Epidermal melanocyte (primary cell): ENCODE results near the gene KCP.

Experiments
- DNase-seq: peaks from one replicate; pipeline ENCODE4 v3.0.0; 2011; ENCODE audit warnings: low spot score; ENCODE audit not compliant: insufficient read length

KCP gene

DNA sequence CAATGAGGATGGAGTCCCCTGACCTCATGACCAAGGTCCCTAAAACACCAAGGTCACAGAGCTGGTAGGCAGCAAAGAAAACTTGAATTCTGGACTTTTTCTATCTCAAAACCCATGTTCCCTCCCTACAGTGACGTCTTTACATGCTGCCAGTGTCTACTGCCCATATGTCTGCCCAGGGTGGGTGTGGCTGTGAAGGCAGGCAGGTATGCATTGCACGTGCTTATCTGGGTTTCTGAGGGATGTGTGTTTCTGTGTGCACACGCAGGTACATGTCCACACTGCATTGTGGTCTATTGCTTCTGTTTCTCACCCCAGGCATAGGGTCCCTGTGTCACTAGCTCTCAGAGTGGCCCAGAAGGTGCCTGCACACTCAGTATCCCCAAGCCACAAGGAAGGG is 34.4 kb downstream of the KCP start:
- peak; percentile 4 for DNase-seq

DNA sequence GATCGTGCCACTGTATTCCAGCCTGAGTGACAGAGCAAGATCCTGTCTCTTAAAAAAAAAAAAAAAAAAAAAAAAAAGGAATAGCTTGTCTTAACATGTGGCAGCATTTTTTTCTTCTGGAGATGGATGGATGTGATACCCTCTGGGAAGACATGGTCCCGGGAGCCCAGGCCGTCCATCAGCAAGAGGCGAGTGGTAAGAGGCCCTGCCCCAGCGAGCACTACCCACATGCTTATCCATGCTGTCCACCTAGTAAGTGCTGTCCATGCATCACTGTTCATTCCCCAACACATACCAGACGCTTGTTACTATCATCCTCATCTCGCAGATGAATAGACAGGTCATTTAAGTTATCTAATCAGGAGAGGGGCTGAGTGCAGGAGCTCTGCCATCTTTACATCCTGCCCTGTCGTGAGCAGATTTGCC is 35.0 kb downstream of the KCP start:
- peak; percentile 10 for DNase-seq

DNA sequence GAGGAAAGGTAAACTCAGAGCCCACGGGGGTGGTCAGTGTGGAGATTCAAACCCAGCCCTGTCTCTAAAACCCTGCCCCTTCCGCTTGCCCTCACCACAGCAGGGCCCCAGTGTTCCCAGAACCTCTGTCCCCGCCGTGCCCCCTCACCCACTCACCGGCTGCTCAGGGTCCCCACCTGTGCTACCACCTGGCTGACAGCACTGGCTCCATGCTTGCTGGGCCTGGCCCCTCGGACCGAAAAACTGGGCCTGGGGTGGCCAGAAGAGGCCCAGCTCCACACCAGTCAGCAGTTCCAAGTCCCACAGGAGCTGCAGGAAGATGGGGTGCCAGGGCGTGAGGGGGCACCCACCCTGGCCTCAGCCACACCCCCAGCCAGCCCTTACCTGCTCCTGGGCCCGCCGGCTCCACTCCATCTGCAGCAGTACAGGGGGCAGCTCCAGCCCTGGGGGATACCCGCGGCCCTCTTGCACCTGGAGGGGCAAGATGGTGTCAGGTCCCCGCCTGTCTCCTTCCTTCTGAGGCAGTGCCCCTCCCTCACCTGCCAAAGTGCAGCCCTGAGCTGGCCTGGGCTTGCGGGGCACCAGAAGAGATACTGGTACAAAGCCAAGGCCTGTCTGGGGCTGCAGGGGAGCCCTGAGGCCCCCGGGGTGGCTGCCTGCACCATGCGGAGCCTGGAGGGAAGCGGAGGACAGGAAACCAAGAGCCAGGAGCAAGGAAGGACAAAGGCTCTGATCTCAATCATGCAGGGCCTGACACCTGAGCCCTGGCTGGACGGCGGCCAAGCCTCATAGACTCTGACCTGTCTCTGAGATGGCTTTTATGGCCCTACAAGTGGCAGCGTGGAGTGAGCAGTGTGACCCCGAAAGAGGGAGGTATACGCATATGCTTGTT is 36.1 kb downstream of the KCP start:
- peak; percentile 3 for DNase-seq

DNA sequence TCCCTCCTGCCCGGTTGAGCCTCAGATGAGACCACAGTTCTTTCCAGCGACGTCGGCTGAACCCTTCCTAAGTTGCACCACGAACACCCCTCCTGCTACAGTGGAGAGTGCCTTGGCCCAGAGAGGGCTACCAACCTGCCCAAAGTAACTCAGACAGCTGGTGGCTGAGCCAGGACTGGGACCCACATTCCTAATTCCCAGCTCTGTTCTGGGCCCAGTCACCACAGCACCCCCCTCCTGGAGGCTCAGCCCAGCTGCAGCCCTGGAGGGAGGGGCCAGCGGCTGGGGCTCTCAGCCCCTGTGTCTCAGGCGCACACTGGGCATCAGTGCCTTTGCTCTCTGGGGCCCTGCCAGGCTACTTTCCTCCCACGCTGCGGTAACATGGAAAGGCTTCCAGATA is 37.3 kb downstream of the KCP start:
- no peak for DNase-seq

DNA sequence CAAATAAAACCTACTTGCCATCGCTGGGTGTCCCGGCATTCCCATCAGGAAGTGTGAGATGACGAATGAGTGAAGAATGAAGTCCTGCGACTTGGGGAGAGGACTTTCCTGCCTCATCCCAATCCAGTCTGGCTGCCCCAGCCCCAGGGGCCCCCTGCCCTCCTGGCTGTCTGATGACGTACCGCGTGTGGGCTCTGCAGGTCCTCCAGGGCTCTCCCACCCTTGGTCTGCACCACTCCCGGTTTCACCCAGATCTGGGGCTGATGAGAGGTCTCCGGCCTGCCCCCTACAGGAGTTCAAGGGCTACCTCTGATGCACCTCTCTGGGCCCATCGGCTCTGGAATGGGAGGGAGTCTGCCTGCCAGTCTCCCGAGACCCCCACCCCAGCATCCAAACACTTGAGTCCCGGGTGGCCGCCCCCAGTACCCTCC is 38.1 kb downstream of the KCP start:
- peak; percentile 6 for DNase-seq

DNA sequence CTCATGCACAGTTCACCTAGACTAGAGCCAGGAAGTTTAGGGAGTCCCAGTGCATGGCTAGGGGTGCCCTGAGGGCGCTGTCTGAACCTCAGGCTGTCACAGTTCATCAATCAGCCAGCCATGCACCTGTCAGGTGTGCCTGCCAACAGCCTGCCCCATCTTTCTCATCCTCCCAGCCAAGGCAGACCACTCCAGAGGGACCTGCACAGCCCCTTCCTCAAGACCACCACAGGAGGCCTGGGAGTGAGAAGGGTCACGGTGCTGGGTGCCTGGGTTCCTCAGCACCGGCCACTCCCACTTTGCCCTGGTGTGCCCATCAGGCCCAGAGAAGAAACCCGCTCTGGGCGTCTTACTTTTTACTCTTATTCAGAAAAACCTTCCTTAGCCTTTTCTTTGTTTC is 39.5 kb downstream of the KCP start:
- peak; percentile 4 for DNase-seq

DNA sequence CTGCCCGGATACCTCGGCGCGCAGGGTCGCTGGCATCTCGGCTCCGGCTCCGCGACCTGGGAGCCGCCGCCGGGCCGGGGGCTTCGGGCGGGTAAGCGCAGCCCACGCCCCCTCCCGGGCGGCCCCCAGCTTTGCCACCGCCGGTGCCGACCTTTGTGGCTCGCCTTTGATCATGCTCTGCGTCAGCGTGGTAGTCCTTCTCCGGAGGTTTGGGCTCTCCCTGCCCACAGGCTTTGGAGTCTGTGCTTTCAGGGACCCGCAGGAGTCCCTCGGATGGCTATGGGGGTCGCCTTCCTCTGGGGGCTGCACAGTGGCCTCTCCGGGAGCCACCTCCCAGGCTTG is 40.6 kb downstream of the KCP start:
- no peak for DNase-seq

DNA sequence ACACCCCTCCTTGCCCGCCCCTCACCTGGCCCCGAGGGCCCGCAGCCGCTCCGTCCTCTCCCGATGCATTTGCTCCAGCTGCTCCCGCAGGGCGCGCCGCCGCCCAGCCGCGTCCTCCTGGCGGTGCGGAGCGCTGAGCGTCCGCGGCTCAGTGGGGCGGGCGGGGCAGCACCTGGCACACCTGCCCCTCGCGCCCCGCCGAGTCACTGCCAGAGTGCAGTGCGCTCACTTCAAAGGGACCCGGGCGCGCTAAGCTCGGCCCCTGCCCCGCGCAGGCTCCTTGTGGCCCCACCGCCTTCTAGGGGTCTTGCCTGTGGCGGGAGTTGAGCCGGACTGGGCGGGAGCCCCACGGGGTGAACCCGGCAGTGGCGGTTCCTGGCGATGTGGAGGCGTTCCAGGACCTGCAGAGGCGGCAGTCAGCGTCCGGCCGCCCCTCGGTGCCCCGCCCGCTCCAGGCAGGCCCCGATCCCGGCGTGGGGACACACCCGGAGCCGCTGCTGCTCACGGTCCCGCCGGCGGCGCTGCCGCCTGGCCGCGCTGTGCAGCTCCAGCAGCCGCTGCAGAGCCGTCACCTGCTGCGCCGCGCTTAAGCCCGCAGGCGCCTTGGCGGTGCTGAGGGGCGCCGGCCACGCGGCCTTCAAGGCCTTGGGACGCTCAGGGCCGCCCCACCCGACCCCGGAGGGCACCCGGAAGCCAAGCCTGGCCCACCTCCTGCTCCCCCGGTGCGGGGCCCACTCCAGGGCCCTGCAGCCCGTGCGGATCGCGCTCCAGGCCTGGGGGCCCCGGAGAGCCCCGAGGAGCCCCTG is 41.2 kb downstream of the KCP start:
- DNase-seq, result peak; percentile 17

DNA sequence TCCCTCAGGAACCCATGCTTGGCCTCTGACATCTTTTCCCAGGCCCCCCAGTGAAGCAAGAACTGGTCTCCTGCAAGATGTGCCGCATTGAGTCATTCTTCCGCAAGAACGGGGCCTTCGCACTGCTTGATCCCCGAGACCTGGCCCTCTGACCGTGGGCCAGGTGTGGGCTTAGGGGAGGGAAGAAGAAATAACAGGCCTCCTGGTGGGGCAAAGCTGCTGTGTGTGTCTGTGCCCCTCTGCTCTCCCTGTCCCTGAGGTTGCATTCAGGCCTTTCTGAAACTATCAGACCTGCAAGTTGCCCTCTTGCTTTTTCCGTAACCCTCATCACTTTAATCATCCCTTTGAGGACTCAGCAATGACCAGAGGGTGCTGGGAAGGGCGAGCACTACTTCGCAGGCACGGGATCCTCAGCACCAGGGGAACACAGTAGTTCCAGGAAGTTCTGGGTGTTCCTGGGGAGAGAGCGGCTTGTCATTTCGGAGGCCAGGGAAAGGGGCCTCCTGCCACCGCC is 41.8 kb downstream of the KCP start:
- DNase-seq, result no peak

DNA sequence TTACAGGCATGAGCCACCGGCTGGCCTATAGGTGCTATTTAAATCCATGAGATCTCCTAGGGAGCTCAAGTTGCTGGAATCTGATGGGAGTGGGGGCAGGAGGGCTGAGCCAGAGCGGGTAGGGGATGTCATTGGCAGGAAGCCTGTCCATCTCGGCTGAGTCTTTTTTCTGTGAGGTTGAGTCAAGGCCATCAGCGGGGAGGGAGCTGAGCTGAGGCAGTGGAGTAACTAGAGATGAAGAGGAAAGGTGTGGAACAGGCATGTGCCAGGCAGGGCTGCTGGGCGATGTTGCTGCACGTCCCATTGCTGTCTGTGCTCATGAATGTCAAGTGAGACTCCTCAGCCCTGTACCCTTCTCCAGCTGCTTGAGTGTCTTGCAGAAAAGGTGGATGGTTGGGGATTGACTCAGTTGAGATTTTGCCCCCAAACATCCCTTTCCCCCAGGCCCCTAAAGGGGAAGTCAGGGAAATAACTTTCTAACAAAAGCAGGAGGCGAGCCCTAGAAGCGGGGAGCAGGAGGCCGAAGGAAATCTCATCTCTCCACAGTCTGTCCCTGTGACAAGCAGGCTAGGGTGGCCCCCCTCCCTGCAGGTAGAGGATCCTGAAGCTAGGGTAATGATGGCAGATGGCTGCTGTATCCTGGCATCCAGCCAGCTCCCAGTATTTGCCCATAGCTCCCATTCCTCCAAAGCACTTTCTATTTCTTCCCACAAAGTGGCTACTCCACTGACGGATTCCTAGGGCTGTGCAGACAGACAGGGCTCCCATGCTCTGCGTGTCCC is 42.5 kb downstream of the KCP start:
- DNase-seq, result no peak

DNA sequence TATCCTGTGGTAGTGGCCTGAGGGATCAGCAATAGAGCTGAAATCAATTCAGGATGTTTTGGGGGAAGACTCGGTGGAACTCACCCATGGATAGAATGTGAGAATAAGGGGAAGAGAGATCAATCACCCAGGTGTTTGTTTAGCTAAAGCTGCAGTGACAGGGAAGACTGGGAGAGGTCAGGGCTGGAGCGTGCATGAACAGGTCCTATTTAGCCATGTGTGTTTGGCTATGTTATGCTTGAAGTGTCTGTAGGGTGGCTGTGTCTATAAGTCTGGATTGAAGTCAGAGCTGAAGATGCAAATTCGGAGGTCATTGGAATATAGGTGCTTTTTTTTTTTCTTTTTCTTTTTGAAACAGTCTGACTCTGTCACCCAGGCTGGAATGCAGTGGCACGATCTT is 43.3 kb downstream of the KCP start:
- DNase-seq, result no peak

DNA sequence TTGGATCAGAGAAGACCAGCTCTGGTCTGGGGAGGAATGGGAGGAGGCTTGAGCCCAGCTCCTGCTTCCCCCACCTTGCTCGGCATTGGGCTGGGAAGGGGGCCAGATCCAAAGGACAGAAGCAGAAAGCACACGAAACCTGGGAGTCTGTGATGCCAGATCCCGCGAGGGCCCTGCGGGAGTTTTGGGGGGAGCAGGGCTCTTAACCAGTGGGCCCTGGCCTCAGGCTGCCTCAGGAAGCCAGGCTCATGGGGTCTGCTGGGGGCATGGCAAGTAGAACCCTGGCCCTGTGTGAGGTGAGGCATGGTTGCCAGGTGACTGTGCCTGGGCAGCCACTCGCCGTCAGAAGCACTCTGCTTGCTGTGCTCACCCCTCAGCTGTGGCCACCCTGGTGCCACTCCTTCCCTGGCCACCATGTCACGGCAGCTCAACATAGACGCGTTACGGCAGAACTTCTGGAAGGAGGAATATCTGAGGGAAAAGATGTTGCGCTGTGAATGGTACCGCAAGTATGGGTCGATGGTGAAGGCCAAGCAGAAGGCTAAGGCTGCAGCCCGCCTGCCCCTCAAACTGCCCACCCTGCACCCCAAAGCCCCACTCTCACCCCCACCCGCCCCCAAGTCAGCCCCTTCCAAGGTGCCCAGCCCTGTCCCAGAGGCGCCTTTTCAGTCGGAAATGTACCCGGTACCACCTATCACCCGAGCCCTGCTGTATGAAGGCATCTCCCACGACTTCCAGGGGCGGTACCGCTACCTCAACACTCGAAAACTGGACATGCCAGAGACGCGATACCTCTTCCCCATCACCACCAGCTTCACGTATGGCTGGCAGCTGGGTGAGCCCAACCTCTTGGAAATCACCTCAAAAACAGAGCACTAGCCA is 44.3 kb downstream of the KCP start:
- DNase-seq, result no peak

DNA sequence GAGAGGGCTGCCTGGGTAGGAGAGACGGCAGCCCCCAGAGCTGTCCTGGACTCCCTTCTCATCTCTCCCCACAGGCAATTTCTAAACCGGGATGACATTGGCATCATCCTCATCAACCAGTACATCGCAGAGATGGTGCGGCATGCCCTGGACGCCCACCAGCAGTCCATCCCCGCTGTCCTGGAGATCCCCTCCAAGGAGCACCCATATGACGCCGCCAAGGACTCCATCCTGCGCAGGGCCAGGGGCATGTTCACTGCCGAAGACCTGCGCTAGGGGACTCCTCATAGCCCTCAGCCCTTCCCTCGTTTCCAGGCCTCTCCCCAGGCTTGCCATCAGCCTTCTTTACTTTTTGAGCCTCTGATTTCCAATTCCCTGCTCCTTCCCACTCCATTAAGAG is 45.2 kb downstream of the KCP start:
- no peak for DNase-seq

DNA sequence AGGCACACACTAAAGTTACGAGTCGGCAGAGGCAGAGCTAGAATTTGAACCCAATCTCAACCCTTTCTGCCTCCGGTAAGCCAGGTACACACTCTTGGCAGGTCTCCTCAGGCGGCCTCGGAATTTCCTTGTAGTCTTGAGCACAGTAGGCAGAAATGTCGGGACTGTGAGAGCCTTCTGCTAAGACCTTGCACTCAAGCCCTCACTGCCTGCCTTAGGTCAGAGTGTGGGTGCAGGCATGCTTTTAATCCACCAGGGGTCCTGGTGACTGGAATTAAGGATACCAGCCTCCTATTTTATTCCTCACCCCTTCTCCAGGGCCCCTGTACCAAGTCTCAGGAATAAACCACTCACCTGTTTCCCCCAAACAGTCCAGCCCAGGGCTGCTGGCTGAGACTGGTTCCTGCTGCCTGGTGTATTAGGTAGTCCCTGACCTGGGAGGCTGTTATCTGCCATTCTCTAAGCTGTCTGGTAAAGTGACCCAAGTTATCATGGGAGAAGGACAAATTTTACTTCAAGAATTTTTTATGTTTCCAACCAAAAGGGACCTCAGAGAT is 47.0 kb downstream of the KCP start:
- DNase-seq, result peak; percentile 74

DNA sequence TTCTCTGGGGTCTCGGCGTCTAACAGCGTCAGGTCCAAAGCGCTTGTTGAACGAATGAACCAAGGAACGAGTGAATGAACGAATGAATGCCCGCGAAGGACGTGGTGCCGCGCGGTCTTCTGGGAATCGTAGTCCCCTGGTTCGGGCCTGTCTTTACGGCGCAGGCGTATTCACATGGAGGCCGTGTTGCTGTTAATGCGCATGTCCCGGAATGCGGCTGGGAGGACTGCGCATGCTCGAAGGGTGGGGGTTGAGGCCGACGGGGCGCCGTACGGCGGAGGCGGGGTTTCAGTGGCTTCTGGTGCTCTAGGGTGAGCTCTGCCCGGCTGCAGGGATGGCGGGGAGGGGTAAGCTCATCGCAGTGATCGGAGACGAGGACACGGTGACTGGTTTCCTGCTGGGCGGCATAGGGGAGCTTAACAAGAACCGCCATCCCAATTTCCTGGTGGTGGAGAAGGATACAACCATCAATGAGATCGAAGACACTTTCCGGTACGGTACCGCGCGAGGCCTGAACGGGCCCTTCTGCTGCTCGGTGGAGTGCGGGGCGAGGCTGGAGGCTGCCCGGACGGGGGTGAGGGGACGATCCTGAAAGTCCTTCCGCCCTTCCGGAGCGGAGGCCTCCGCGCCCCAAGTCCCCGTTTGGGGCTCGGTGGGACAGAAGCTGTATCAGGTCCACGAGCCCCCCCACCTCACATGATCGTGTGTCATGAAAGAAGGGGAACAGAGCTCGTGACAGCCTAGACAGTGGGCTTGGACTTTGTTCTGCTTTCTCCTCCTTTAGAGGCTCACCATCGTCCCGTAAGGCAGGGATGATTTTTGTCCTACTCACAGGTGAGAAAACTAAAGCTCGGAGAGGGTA is 47.7 kb downstream of the KCP start, which contains the start of gene ATP6V1F:
Gene ATP6V1F (plus strand): TSS at position 286 of the 862 bp plus-strand sequence. CDS start 49 bp downstream, at position 335.
- peak; percentile 99 for DNase-seq

DNA sequence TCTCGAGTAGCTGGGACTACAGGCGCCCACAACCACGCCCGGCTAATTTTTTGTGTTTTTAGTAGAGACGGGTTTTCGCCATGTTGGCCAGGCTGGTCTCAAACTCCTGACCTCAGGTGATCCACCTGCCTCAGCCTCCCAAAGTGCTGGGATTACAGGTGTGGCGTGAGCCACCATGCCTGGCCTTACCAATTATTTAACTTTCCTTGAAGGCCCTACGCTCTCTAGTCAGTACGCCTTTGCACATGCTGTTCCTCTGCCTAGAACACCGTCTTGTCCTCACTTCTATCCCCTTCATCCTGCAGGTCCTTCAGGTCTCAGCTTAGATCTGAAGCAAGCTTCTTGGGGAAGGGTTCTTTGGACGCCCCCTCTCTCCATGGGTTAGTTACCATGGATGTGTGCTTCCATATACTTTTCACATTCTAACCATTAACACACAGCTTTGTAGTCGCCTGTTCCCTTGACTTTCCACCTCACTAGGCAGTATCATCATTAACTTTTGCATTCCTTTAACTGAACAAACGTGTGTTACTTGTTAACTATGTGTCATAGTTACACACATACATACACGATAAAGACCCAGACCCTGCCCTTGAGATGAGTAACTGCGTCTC is 48.4 kb downstream of the KCP start:
- DNase-seq, result no peak

DNA sequence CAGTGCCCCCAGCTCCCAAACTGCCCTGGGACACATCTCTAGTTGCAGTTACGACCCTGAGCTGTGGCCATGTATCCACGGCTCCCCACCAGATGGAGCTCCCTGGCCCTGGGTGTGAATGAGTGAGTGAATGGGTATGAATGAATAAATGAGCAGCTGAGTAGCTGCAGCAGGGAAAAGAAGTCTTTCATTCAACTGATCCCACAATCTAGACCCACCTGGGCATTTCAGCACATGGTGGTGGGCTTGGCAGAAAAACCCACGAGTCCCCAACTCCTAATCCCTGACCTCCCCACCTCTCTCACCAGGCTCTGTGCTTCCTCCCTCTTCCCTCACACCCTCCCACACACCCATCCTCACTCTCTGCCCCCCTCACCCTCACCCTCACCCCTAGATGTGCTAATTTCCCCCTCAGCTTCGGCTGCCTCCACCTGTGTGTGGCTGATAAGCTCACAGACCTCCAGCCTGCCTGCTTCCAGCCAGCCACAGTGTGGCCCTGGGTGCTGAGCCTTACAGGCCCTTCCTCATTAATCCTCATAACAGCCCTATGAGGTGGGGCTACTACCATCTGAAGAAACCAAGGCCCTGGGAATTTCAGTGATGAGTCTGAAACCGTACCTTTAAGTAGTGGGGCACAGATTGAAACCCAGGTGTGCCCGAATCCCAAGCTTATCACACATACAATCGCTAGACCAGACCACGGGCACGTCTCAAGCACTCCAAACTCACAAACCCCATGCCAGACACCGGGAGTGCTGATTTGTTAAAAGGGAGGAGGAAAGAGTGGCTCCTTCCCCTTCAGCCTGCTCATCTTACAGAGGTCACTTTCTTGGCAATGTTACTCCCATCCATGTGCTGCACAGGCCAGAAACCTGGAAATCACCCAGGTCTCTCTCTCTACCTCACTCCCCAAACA is 50.1 kb downstream of the KCP start:
- DNase-seq, result peak; percentile 61
